ENCODE measurements around the gene ENTPD6.

GRCh38 chr20:25254986-25255680 lies 59.6 kb downstream of the ENTPD6 start:
- TF ChIP-seq, protein P1, sequence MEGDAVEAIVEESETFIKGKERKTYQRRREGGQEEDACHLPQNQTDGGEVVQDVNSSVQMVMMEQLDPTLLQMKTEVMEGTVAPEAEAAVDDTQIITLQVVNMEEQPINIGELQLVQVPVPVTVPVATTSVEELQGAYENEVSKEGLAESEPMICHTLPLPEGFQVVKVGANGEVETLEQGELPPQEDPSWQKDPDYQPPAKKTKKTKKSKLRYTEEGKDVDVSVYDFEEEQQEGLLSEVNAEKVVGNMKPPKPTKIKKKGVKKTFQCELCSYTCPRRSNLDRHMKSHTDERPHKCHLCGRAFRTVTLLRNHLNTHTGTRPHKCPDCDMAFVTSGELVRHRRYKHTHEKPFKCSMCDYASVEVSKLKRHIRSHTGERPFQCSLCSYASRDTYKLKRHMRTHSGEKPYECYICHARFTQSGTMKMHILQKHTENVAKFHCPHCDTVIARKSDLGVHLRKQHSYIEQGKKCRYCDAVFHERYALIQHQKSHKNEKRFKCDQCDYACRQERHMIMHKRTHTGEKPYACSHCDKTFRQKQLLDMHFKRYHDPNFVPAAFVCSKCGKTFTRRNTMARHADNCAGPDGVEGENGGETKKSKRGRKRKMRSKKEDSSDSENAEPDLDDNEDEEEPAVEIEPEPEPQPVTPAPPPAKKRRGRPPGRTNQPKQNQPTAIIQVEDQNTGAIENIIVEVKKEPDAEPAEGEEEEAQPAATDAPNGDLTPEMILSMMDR (IDR thresholded peaks at IDR 0.05; ENCODE audit: low read depth, low read length), result no peak
- no peak for TF ChIP-seq EZH2phosphoT487 (IDR thresholded peaks at IDR 0.05; ENCODE audit: low read depth)

Data from OCI-LY3 (cell line).